IMR-90 (cell line): ENCODE measurements around the gene GNG2. TPM values are rescaled to one million over a fixed set of nuclear protein-coding genes. Genes with fewer than 3 reads are reported as not detected.
A peak's percentile ranks its signal among the peaks of the same experiment; 100 is the strongest.

Experiments used
- ATAC-seq: fragments of 200-7000 bp; cut with Tn5 transposase; 2 replicates; pipeline ENCODE4 v1.9.1; 2020; ENCODE audit warnings: low read depth, mild to moderate bottlenecking, moderate library complexity
- BruUV-seq: library from RNA; stranded (reverse); fragments of 400-500 nt; replicated peaks from 2 replicates; lab custom pipeline; 2021; lab: Mats Ljungman, UMichigan
- CTCF ChIA-PET: fragments of 300-600 bp; formaldehyde crosslinking; extraction: SDS; loops from one replicate; lab custom pipeline; 2021; ENCODE audit warnings: antibody characterized with exemption; lab: Yijun Ruan, JAX
- POLR2A ChIA-PET: fragments of 300-600 bp; sonication (Branson Sonifier 250); formaldehyde crosslinking; loops from one replicate; lab custom pipeline; 2022; ENCODE audit warnings: antibody characterized with exemption; ENCODE audit not compliant: unreplicated experiment; lab: Charles Lee
- DNase-seq: peaks from one replicate; pipeline ENCODE4 v3.0.0; 2013
- H2AFZ ChIP-seq: replicated peaks from 2 replicates; pipeline ENCODE3; 2013; ENCODE audit warnings: low read length, mild to moderate bottlenecking; ENCODE audit not compliant: poor library complexity
- H2AK5ac ChIP-seq: 2 replicates; pipeline ENCODE4 v1.6.1; 2013; ENCODE audit warnings: low read depth, low read length, inconsistent platforms
- H2AK9ac ChIP-seq: replicated peaks from 2 replicates; pipeline ENCODE3; 2013; ENCODE audit warnings: mild to moderate bottlenecking, low read depth, low read length, moderate library complexity; ENCODE audit not compliant: poor library complexity
- H2BK120ac ChIP-seq: 2 replicates; pipeline ENCODE4 v1.6.1; 2013; ENCODE audit warnings: low read depth, low read length, inconsistent platforms
- H2BK15ac ChIP-seq: 3 replicates; pipeline ENCODE4 v1.6.1; 2013; ENCODE audit warnings: low read depth, low read length, inconsistent platforms
- H2BK20ac ChIP-seq: 2 replicates; pipeline ENCODE4 v1.6.1; 2013; ENCODE audit warnings: low read depth, mild to moderate bottlenecking, inconsistent platforms, low read length, moderate library complexity
- H2BK5ac ChIP-seq: 2 replicates; pipeline ENCODE4 v1.6.1; 2013; ENCODE audit warnings: mild to moderate bottlenecking, low read depth, low read length, inconsistent platforms; ENCODE audit not compliant: poor library complexity, severe bottlenecking
- H3K14ac ChIP-seq: replicated peaks from 2 replicates; pipeline ENCODE4 v1.6.1; 2013; ENCODE audit warnings: low read depth, low read length, inconsistent platforms
- H3K18ac ChIP-seq: 2 replicates; pipeline ENCODE4 v1.6.1; 2013; ENCODE audit warnings: low read depth, low read length, control low read depth
- H3K23ac ChIP-seq: 2 replicates; pipeline ENCODE4 v1.6.1; 2013; ENCODE audit warnings: low read depth, low read length, inconsistent platforms
- H3K27ac ChIP-seq: 2 replicates; pipeline ENCODE4 v1.5.1; 2013; ENCODE audit warnings: mild to moderate bottlenecking, control low read depth, low read length; ENCODE audit not compliant: insufficient read depth
- H3K27me3 ChIP-seq: 2 replicates; pipeline ENCODE4 v1.6.1; 2013; ENCODE audit warnings: low read length; ENCODE audit not compliant: control insufficient read depth, insufficient read depth
- H3K36me3 ChIP-seq: 2 replicates; pipeline ENCODE4 v1.6.1; 2013; ENCODE audit warnings: low read length, mixed read lengths; ENCODE audit not compliant: control insufficient read depth, insufficient read depth
- H3K4ac ChIP-seq: 2 replicates; pipeline ENCODE4 v1.6.1; 2013; ENCODE audit warnings: low read depth, low read length, inconsistent platforms
- H3K4me1 ChIP-seq: 2 replicates; pipeline ENCODE4 v1.6.1; 2013; ENCODE audit warnings: low read length, mixed read lengths; ENCODE audit not compliant: control insufficient read depth, insufficient read depth
- H3K4me2 ChIP-seq: 2 replicates; pipeline ENCODE4 v1.6.1; 2013; ENCODE audit warnings: low read depth, mild to moderate bottlenecking, control low read depth, low read length, moderate library complexity
- H3K4me3 ChIP-seq: 2 replicates; pipeline ENCODE4 v1.5.1; 2013; ENCODE audit warnings: low read depth, mild to moderate bottlenecking, control low read depth, low read length, moderate library complexity; ENCODE audit not compliant: insufficient read depth
- H3K56ac ChIP-seq: 2 replicates; pipeline ENCODE4 v1.6.1; 2013; ENCODE audit warnings: low read length, inconsistent platforms; ENCODE audit not compliant: insufficient read depth; ENCODE audit errors: extremely low read depth
- H3K79me1 ChIP-seq, 2 experiments: 2 replicates each; pipeline ENCODE4 v1.6.1; 2013; ENCODE audit warnings: low read length in 2 of 2, inconsistent platforms in 1 of 2, low read depth in 1 of 2
- H3K9ac ChIP-seq: 2 replicates; pipeline ENCODE4 v1.6.1; 2013; ENCODE audit warnings: low read depth, low read length, control low read depth
- H3K9me1 ChIP-seq: 2 replicates; pipeline ENCODE4 v1.6.1; 2013; ENCODE audit warnings: low read length, inconsistent platforms; ENCODE audit not compliant: insufficient read depth
- H3K9me3 ChIP-seq: 2 replicates; pipeline ENCODE4 v1.6.1; 2013; ENCODE audit warnings: low read length; ENCODE audit not compliant: control insufficient read depth, insufficient read depth
- H4K20me1 ChIP-seq: 2 replicates; pipeline ENCODE4 v1.6.1; 2013; ENCODE audit warnings: low read length, inconsistent platforms; ENCODE audit not compliant: insufficient read depth
- H4K5ac ChIP-seq: 2 replicates; pipeline ENCODE4 v1.6.1; 2013; ENCODE audit warnings: mild to moderate bottlenecking, low read depth, low read length, control low read depth
- H4K8ac ChIP-seq, 2 experiments: 2 replicates each; pipeline ENCODE4 v1.6.1; 2013; ENCODE audit warnings: low read depth in 2 of 2, low read length in 2 of 2, control low read depth in 1 of 2, inconsistent platforms in 1 of 2
- H4K91ac ChIP-seq: 2 replicates; pipeline ENCODE4 v1.6.1; 2013; ENCODE audit warnings: low read depth, low read length, inconsistent platforms; ENCODE audit not compliant: insufficient read depth
- BHLHE40 ChIP-seq: fragments of 150-350 bp; IDR thresholded peaks from 2 replicates; pipeline ENCODE4 v1.6.1; 2016; ENCODE audit warnings: mild to moderate bottlenecking, low read depth, low read length
- CEBPB ChIP-seq: IDR thresholded peaks from 2 replicates; pipeline ENCODE4 v1.6.1; 2012; ENCODE audit warnings: low read depth, low read length, improper control_type of control experiment
- CHD1 ChIP-seq: IDR thresholded peaks from 2 replicates; pipeline ENCODE4 v1.6.1; 2012; ENCODE audit warnings: low read depth, low read length, improper control_type of control experiment
- CTCF ChIP-seq: conservative IDR thresholded peaks from 2 replicates; pipeline ENCODE4 v1.5.1; 2012; ENCODE audit warnings: mild to moderate bottlenecking, low read depth, low read length, improper control_type of control experiment
- ELK1 ChIP-seq: fragments of 150-350 bp; IDR thresholded peaks from 2 replicates; pipeline ENCODE4 v1.6.1; 2016; ENCODE audit warnings: low read depth, mild to moderate bottlenecking, low read length, moderate library complexity, borderline replicate concordance
- FOS ChIP-seq: fragments of 150-350 bp; IDR thresholded peaks from 2 replicates; pipeline ENCODE4 v1.6.1; 2016; ENCODE audit warnings: low read depth, low read length
- MAFK ChIP-seq: IDR thresholded peaks from 2 replicates; pipeline ENCODE4 v1.6.1; 2012; ENCODE audit warnings: low read depth, low read length, improper control_type of control experiment
- MAZ ChIP-seq: IDR thresholded peaks from 2 replicates; pipeline ENCODE4 v1.6.1; 2012; ENCODE audit warnings: low read depth, mild to moderate bottlenecking, low read length, improper control_type of control experiment, moderate library complexity, borderline replicate concordance
- MXI1 ChIP-seq: IDR thresholded peaks from 2 replicates; pipeline ENCODE4 v1.6.1; 2012; ENCODE audit warnings: low read depth, mild to moderate bottlenecking, low read length, moderate library complexity, borderline replicate concordance
- NFE2L2 ChIP-seq: fragments of 150-350 bp; IDR thresholded peaks from 2 replicates; pipeline ENCODE4 v1.6.1; 2016; ENCODE audit warnings: low read depth, mild to moderate bottlenecking, low read length
- POLR2A ChIP-seq: IDR thresholded peaks from 2 replicates; pipeline ENCODE4 v1.6.1; 2012; ENCODE audit warnings: mild to moderate bottlenecking, low read depth, low read length
- RAD21 ChIP-seq: IDR thresholded peaks from 2 replicates; pipeline ENCODE4 v1.6.1; 2012; ENCODE audit warnings: low read length, improper control_type of control experiment
- RCOR1 ChIP-seq: IDR thresholded peaks from 2 replicates; pipeline ENCODE4 v1.6.1; 2012; ENCODE audit warnings: mild to moderate bottlenecking, low read length, improper control_type of control experiment; ENCODE audit not compliant: insufficient replicate concordance
- RFX5 ChIP-seq: IDR thresholded peaks from 2 replicates; pipeline ENCODE4 v1.8.0; 2012; ENCODE audit warnings: low read depth, mild to moderate bottlenecking, low read length, moderate library complexity
- SMC3 ChIP-seq: fragments of 150-350 bp; IDR thresholded peaks from 2 replicates; pipeline ENCODE4 v1.6.1; 2016; ENCODE audit warnings: low read depth, mild to moderate bottlenecking, antibody characterized with exemption, low read length, moderate library complexity
- USF2 ChIP-seq: fragments of 150-350 bp; IDR thresholded peaks from 2 replicates; pipeline ENCODE4 v1.6.1; 2017; ENCODE audit warnings: mild to moderate bottlenecking, antibody characterized with exemption, low read length, low read depth
- WGBS, 2 experiments: methylation state at CpG; one replicate each; pipeline versions ENCODE4 v1.1.5 to v1.1.7; 2013; ENCODE audit warnings: missing lambda C conversion rate in 2 of 2; ENCODE audit not compliant: insufficient read length in 1 of 2; ENCODE audit errors: extremely low coverage in 2 of 2; 5-methylcytosine and 5-hydroxymethylcytosine counted together
- dilution Hi-C: fragments of 300-500 bp; cut with HindIII; formaldehyde crosslinking; loops from one replicate; pipeline ENCODE4 v1.14.3; 2018; ENCODE audit warnings: low sequenced_read_pairs; ENCODE audit not compliant: unreplicated experiment
- in situ Hi-C: fragments of 300-500 bp; cut with MboI; formaldehyde crosslinking; loops from 3 replicates; pipeline ENCODE4 v1.14.3; 2019; ENCODE audit warnings: low sequenced_read_pairs, inconsistent platforms, mixed read lengths
- intact Hi-C: fragments of 100-400 bp; cut with micrococcal nuclease; formaldehyde crosslinking; loops from 2 replicates; pipeline ENCODE4 v1.10.0; 2022
- polyA plus RNA-seq, 3 experiments: library from polyadenylated mRNA; depleted of rRNA; stranded (reverse); fragments of >200 nt; gene quantifications; 2 replicates each; pipeline ENCODE4 v1.2.3, GENCODE V29; 2012; ENCODE audit warnings: low replicate concordance in 1 of 3
- total RNA-seq: library from RNA; depleted of rRNA; stranded (reverse); fragments of >200 nt; gene quantifications from 2 replicates; pipeline ENCODE4 v1.2.3, GENCODE V29; 2012

Gene GNG2
- total and polyA plus RNA-seq, 2 of the 4 experiments (the other 2 are of a cell fraction), result 13.1 to 14.6 TPM

- Histone ChIP-seq H3K27me3 (no peaks in the 10 kb centered on the region), H3K9me1 (peaks cover 7% of the 10 kb centered on the region), H4K91ac (no peak overlapping the region), H2BK120ac (no peak overlapping the region), H3K4me2 (no peak overlapping the region), H3K9ac (no peak overlapping the region), H4K8ac (no peak overlapping the region), H3K18ac (no peak overlapping the region), H3K14ac (no peak overlapping the region), H4K20me1 (no peaks in the 10 kb centered on the region), H3K56ac (no peak overlapping the region), H2AK5ac (no peak overlapping the region; the same call in 1 of the 2 replicates), H2BK20ac (no peak overlapping the region), H3K4me1 (peaks cover 6% of the 10 kb centered on the region), H3K79me1 (no peaks in the 10 kb centered on the region), H2AFZ (no peak overlapping the region), H3K36me3 (no peaks in the 10 kb centered on the region), H2BK15ac (no peak overlapping the region), H2BK5ac (no peak overlapping the region), H3K23ac (no peak overlapping the region), H3K4ac (no peak overlapping the region), H3K9me3 (no peaks in the 10 kb centered on the region), H3K27ac (no peak overlapping the region), H2AK9ac (no peak overlapping the region), H3K4me3 (no peak overlapping the region), H4K5ac (no peak overlapping the region)
- BruUV-seq, result no TSS peak
- CTCF ChIA-PET, result interaction anchor here (0.6 kb wide), 1 partner anchor 73 kb away, joined by 3 read pairs; no protein-coding TSS in a partner anchor
- intact Hi-C loops, result no loop called here
- TF ChIP-seq NFE2L2, result no peak
- no peak for TF ChIP-seq SMC3
- no peak for TF ChIP-seq FOS
- no peak for TF ChIP-seq MXI1
- TF ChIP-seq POLR2A, result no peak
- TF ChIP-seq ELK1, result no peak
- no peak for TF ChIP-seq RCOR1
- no peak for TF ChIP-seq BHLHE40
- TF ChIP-seq MAFK, result no peak
- no peak for TF ChIP-seq CEBPB
- no peak for TF ChIP-seq RAD21
- no peak for TF ChIP-seq CTCF
- TF ChIP-seq CHD1, result no peak
- no peak for TF ChIP-seq MAZ
- TF ChIP-seq USF2, result no peak
- no peak for TF ChIP-seq RFX5
- WGBS, 2 experiments, result 85% methylated on average over 3 of the region's 7 CpGs; no CpG with 5 or more reads in 1 of the 2 experiments
- dilution Hi-C loops, result no loop called here
- DNase-seq (peak; percentile 26), ATAC-seq (peak; percentile 37)
- in situ Hi-C loops, result loop anchor here (10.0 kb wide), 1 partner anchor 188 kb away; no protein-coding TSS in a partner anchor
- POLR2A ChIA-PET, result interaction anchor here (0.7 kb wide), 1 partner anchor 60 kb away, joined by 3 read pairs; no protein-coding TSS in a partner anchor
These were observed 112.2 kb downstream of the GNG2 start for GRCh38 chr14:51972566-51972965.
